Small intestine (tissue), 7 donors: ENCODE results near the gene PODNL1. TPM values are rescaled to one million over a fixed set of nuclear protein-coding genes. Genes with fewer than 3 reads are reported as not detected.

Source experiments
- DNase-seq, 2 donors: peaks; one replicate each; pipeline versions ENCODE4 v3.0.0 to v3.0.0-alpha.2; 2013
- FAIRE-seq: peaks from 2 replicates; lab custom pipeline; 2012; peaks lifted over from hg19 to GRCh38; lab: Jason Lieb, UNC
- H3K27ac ChIP-seq, 3 donors: one replicate each; pipeline ENCODE4 v1.5.1; 2013; ENCODE audit warnings: low read length in 2 of 3, mild to moderate bottlenecking in 2 of 3, control low read depth in 1 of 3, inconsistent platforms in 1 of 3, low read depth in 1 of 3, moderate library complexity in 1 of 3
- H3K27me3 ChIP-seq, 3 donors: one replicate each; pipeline ENCODE4 v1.6.1; 2013; ENCODE audit warnings: low read length in 3 of 3, inconsistent platforms in 1 of 3; ENCODE audit not compliant: control insufficient read depth in 3 of 3, insufficient read depth in 3 of 3
- H3K36me3 ChIP-seq, 3 donors: one replicate each; pipeline ENCODE4 v1.6.1; 2013; ENCODE audit warnings: low read length in 3 of 3, inconsistent platforms in 1 of 3, low read depth in 1 of 3, mild to moderate bottlenecking in 1 of 3, moderate library complexity in 1 of 3; ENCODE audit not compliant: control insufficient read depth in 3 of 3, insufficient read depth in 2 of 3
- H3K4me1 ChIP-seq, 3 donors: one replicate each; pipeline ENCODE4 v1.6.1; 2013; ENCODE audit warnings: low read length in 2 of 3, inconsistent platforms in 1 of 3, low read depth in 1 of 3, mild to moderate bottlenecking in 1 of 3, moderate library complexity in 1 of 3; ENCODE audit not compliant: control insufficient read depth in 3 of 3, insufficient read depth in 2 of 3
- H3K4me3 ChIP-seq, 3 donors: one replicate each; pipeline ENCODE4 v1.5.1; 2013; ENCODE audit warnings: low read length in 3 of 3, control low read depth in 1 of 3, inconsistent platforms in 1 of 3, low read depth in 1 of 3, mild to moderate bottlenecking in 1 of 3, moderate library complexity in 1 of 3
- H3K9me3 ChIP-seq, 2 donors: one replicate each; pipeline ENCODE4 v1.6.1; 2013; ENCODE audit warnings: low read depth in 1 of 2, low read length in 1 of 2; ENCODE audit not compliant: control insufficient read depth in 2 of 2, insufficient read depth in 1 of 2
- WGBS, 3 donors: extraction: QIAGEN DNeasy Blood & Tissue Kit; methylation state at CpG; one replicate each; pipeline ENCODE4 v1.1.7; 2013; 5-methylcytosine and 5-hydroxymethylcytosine counted together
- polyA plus RNA-seq, 4 donors: library from polyadenylated mRNA; stranded (reverse) in 3 of 4; unstranded in 1 of 4; fragments of 200-250 nt in 3 of 4; fragments of 120-200 nt in 1 of 4; gene quantifications; one replicate each; pipeline versions ENCODE4 v1.2.1 to v1.2.3, GENCODE V29; 2013
- donor health status: healthy with polysubstance abuse.
- donor health status: control.
- donor health status: control.
- donor health status: Bipolar disorder and iron deficiency.
- donor health status: healthy.

Gene PODNL1
- polyA plus RNA-seq, 4 donors: 0.41 to 1.7 TPM; not detected in 2

DNA sequence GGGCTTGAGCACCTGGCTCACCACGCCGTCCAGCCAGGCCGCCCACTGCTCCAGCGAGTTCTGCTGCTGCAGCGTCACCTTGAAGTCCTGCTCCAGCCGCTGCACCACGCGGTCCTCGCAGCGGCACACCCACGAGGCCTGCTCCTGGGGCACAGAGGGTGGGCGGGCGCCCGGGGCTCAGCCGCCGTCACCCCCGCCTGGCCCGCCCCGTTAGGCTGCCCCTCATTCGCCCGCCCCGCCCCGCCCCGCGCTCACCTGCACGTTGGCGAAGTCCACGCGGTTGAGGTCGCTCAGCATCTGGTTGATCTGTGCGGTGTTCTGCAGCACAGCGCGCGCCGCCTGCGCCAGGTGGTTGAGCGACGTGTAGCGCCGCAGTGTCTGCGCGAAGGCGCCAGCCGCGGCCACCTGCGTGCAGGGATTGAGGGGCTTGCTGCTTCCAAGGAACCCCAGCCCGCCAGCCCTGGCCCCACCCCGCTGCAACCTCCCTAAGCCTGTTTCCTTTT, 25.4 kb upstream of the PODNL1 start:
- no peaks in the 10 kb centered on the region for H3K4me1 ChIP-seq
- H3K27ac ChIP-seq: no peak overlapping the region
- WGBS, 3 donors: 93 to 96% (median 96%) methylated on average over 39 to 48 of the region's 48 CpGs
- H3K27me3 ChIP-seq: no peaks in the 10 kb centered on the region
- DNase-seq: no peak
- no peak overlapping the region for H3K4me3 ChIP-seq
- peaks cover 16 to 95% (median 24%) of the 10 kb centered on the region in 3 donors for H3K36me3 ChIP-seq
- no peaks in the 10 kb centered on the region for H3K9me3 ChIP-seq
- no peak for FAIRE-seq

DNA sequence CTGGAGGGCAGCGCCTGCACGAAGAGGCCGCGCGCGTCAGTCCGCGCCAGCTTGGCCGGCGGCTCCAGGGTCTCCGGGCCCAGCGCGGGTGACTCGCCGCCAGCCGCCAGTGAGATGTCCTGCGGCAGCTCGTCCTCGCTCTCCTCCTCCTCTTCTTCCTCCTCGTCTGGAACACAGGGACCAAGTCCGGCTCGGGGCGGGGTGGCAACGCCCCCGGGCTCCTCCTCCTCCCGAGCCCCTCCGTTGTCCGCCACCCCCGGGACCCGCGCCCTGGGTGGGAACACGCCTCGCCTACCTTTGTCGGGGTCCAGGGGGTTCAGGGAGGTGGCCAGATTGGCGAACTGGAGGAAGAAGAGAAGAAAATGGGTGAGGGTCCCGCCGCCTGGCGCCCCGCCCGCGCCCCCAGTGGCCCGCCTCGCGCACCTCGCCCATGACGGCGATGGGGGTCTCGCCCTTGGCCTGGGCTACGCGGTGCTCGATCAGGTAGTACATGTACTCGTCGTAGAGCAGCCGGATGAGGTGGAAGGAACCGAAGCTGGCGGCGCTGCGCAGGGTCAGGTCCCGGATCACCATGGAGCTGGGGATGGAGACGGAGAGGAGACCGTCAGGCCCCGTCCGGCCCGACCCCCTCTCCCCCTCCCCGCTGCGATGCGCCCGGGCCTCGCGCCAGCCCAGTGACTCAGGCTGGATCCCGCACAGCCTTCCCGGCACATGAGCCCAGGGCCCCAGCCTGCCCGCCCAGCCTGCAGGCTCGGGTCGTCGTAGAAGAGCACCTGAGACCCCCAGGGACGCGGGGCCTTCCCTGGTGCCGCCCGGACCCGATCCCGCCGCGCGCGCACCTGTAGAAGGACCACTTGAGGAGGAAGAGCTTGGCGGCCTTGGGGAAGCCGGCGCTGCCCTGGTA, 24.7 kb upstream of the PODNL1 start:
- DNase-seq (no peak), FAIRE-seq (no peak)
- Histone ChIP-seq H3K27me3 (no peaks in the 10 kb centered on the region), H3K27ac (no peak overlapping the region), H3K4me3 (no peak overlapping the region), H3K9me3 (no peaks in the 10 kb centered on the region), H3K4me1 (no peaks in the 10 kb centered on the region), H3K36me3 (peaks cover 14 to 95% (median 26%) of the 10 kb centered on the region in 3 donors)
- WGBS, 3 donors: 76 to 94% (median 87%) methylated on average over 76 to 89 of the region's 89 CpGs

DNA sequence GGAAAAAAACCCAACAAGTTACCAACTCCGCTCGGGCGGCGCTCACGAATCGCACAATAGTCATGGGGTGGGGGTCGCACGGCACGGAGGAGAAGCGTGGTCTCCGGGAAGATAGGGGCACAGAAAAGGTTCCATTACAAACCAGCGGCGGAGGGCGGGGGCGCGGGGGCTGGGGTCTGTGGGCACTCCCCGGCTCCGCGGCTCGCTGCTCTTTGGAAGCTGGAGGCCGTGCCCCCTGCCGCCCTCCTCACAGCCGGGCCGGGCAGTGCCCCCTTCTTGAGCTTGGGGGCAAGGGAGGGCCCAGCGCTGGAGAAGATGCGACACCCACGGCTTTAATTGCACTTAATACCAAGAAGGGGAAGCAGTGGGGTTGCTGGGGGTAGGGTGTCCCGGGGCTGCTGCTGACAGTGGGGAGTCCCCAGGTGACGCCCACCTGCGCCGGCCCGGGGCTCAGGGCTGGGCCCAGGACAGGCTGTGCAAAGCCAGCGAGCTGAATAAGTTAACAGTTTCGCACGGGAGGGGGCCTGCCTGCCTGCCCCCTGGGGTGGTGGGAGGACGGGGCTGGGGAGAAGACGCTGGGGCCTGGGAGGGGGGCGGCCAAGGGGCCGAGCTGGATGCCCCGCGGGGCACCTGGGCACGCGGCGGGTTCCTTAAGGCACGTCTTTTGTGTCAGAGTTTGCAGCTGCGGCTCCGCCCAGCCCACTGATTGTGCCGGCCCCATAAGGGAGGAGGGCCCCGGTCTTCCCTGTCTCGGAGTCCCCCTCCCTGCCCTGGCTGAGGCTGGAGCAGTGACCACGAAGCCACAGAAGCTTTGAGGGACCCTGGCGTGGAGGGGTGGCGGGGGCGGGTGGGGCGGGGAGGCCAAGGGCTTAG, 23.8 kb upstream of the PODNL1 start:
- no peak for FAIRE-seq
- 73 to 89% (median 82%) methylated on average over 43 to 55 of the region's 55 CpGs for WGBS, 3 donors
- H3K36me3 ChIP-seq: peaks cover 16 to 95% (median 33%) of the 10 kb centered on the region in 3 donors
- no peaks in the 10 kb centered on the region for H3K4me1 ChIP-seq
- H3K4me3 ChIP-seq: no peak overlapping the region
- H3K9me3 ChIP-seq: no peaks in the 10 kb centered on the region
- no peak overlapping the region for H3K27ac ChIP-seq
- DNase-seq: no peak
- H3K27me3 ChIP-seq: no peaks in the 10 kb centered on the region

DNA sequence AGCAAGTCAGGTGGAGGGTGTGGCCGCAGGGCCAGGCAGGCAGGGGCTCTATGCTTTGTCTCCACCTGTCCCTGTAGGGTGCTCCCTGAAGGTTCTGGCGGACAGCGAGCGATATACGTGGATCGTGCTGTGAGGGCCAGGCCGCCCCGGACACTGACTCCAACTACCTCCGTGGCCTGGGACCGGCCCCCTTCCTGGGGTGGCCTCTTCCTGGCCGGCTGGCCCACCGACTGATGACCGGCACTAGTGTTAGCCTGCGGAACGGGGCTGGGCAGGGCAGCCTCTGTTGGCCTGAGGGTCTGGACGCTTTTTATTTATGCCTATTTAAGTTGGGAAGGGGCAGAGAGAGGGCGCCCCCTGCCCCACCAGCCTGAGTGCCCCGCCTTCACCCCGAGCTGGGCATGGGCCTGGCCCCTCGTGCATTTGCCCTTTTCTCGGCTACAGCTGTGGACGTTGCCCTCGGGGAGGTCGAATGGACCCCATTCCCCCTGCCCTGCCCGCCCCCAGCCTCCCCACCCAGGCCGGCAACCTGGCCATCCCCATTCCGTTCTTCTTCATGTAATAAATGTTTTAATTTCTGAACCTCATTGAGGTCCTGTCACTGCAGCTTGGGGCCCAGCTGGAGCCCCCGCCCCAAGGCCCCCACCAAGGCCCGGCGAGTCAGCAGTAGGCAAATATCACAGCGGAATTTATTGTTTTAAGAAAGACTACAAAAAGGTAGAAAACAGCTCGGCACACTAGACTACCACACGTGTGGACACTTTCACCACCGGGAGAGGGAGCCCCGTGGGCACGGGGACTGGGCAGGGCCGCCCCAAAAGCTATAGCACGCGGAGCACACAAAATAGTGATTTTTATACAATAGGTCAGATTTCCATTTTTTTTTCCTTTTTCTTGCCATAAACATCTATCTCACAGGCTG, 22.9 kb upstream of the PODNL1 start:
- H3K9me3 ChIP-seq: no peaks in the 10 kb centered on the region
- no peak overlapping the region for H3K4me3 ChIP-seq
- H3K4me1 ChIP-seq: no peaks in the 10 kb centered on the region
- H3K27ac ChIP-seq: no peak overlapping the region
- WGBS, 3 donors: 87 to 90% (median 89%) methylated on average over 35 to 39 of the region's 39 CpGs
- DNase-seq: no peak
- peaks cover 18 to 95% (median 37%) of the 10 kb centered on the region in 3 donors for H3K36me3 ChIP-seq
- no peak for FAIRE-seq
- no peaks in the 10 kb centered on the region for H3K27me3 ChIP-seq

DNA sequence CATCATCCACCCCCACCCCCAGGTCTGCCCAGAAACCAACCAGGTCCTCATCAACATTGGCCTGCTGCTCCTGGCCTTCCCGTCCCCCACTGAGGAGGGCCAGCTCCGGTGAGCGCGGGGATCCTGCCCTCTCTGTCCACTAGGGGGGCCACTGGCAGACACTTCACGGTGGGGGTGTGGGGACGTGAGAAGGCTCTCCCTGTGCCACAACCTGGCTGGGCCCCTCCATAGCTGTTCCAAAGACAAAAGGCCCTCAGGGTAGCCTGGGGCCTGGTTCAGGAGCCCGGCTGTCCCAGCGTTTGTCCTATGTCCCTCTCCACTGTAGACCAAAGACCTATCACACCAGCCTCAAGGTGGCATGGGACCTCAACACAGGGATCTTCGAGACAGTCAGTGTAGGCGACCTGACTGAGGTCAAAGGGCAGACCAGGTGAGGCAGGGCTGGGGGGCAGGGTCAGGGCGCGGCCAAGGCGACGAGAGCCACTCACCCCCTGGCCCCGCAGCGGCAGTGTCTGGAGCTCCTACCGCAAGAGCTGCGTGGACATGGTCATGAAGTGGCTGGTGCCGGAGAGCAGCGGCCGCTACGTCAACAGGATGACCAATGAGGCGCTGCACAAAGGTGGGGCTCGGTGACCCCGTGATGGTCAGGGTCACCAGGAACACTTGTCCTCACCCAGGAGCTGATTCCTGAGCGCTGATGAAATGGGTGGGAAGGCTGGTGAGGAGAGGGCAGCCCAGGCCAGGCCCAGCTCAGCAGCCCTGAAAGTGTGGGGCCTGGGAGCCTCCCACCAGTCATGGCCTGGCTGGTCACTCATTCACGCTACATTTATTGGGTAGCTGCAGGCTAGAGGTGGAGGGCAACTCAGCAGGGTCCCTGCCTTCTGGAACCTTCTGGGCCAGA, 22.0 kb upstream of the PODNL1 start:
- peaks cover 21 to 95% (median 35%) of the 10 kb centered on the region in 3 donors for H3K36me3 ChIP-seq
- no peak for FAIRE-seq
- WGBS, 3 donors: 75 to 84% (median 80%) methylated on average over 27 of the region's 27 CpGs
- no peaks in the 10 kb centered on the region for H3K27me3 ChIP-seq
- no peak for DNase-seq
- no peaks in the 10 kb centered on the region for H3K9me3 ChIP-seq
- H3K4me1 ChIP-seq: no peaks in the 10 kb centered on the region
- H3K4me3 ChIP-seq: no peak overlapping the region
- no peak overlapping the region for H3K27ac ChIP-seq

DNA sequence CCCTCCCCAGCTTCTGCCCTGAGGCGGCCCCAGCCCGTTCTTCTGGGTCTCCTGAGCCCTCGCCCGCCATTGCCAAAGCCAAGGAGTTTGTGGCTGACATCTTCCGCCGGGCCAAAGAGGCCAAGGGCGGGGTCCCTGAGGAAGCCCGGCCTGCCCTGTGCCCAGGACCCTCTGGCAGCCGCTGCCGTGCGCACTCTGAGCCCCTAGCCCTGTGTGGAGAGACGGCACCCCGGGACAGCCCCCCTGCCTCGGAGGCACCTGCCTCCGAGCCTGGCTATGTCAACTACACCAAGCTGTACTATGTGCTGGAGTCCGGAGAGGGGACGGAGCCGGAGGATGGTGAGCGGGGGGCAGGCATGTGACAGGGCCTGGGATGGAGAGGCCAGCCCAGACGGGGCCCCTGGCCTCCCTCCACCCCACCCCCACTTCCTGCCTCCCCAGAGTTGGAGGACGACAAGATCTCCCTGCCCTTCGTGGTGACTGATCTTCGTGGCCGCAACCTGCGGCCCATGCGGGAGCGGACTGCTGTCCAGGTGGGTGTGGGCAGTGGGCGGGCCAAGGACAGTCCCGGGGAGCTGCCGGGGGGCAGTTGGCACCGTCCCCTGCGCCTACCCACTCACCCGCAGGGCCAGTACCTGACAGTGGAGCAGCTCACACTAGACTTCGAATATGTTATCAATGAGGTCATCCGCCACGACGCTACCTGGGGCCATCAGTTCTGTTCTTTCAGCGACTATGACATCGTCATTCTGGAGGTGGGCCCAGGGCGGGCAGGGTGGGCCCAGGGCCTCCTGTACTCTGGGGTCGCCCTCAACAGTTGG, 21.1 kb upstream of the PODNL1 start:
- no peak for FAIRE-seq
- Histone ChIP-seq H3K4me3 (no peak overlapping the region), H3K36me3 (peaks cover 21 to 96% (median 30%) of the 10 kb centered on the region in 3 donors), H3K27me3 (no peaks in the 10 kb centered on the region), H3K4me1 (no peaks in the 10 kb centered on the region), H3K9me3 (no peaks in the 10 kb centered on the region), H3K27ac (no peak overlapping the region)
- no peak for DNase-seq
- 88 to 91% (median 89%) methylated on average over 36 to 41 of the region's 41 CpGs for WGBS, 3 donors
